Tibial artery (tissue), 4 donors: ENCODE measurements around the gene XPNPEP3.
"Not testable (repeated sequence)": the region's sequence is repeated elsewhere in the genome, so short reads cannot be mapped to it uniquely, and the experiment has no call there.

Source experiments
- DNase-seq, 2 donors: peaks; one replicate each; pipeline ENCODE4 v3.0.0-alpha.2; 2019
- H3K27ac ChIP-seq, 2 donors: fragments of 200-600 bp; sonication (generic) in 1 of 2; 1 replicate in 1 of 2; 2 replicates in 1 of 2; pipeline ENCODE4 v1.5.1; 2018 to 2019; ENCODE audit warnings: mild to moderate bottlenecking in 1 of 2
- H3K27me3 ChIP-seq, 2 donors: fragments of 200-600 bp; sonication (generic) in 1 of 2; one replicate each; pipeline versions ENCODE4 v1.5.1 to v1.6.0; 2016 to 2019
- H3K36me3 ChIP-seq, 3 donors: fragments of 200-600 bp; sonication (generic) in 2 of 3; one replicate each; pipeline ENCODE4 v1.5.1; 2016 to 2019; ENCODE audit warnings: mild to moderate bottlenecking in 2 of 3
- H3K4me1 ChIP-seq, 4 donors: fragments of 200-600 bp; sonication (generic) in 2 of 4; 1 replicate in 3 of 4; 2 replicates in 1 of 4; pipeline ENCODE4 v1.5.1; 2016 to 2019
- H3K4me3 ChIP-seq, 2 donors: fragments of 200-600 bp; sonication (generic) in 1 of 2; 1 replicate in 1 of 2; 2 replicates in 1 of 2; pipeline ENCODE4 v1.5.1; 2018 to 2019; ENCODE audit warnings: mild to moderate bottlenecking in 2 of 2
- H3K9me3 ChIP-seq, 3 donors: fragments of 200-600 bp; sonication (generic) in 1 of 3; one replicate each; pipeline ENCODE4 v1.5.1; 2016 to 2019
- intact Hi-C: fragments of 100-400 bp; cut with DNase I; formaldehyde crosslinking; loops from one replicate; pipeline ENCODE4 v1.15.0; 2023; ENCODE audit warnings: low total_unique reads
- TF ChIP-seq, protein P1 (sequence below), 2 experiments: fragments of 200-600 bp in 1 of 2; fragments of 450-650 bp in 1 of 2; IDR thresholded peaks; one replicate each; pipeline ENCODE4 v1.5.1; 2017 to 2019; ENCODE audit warnings: antibody characterized with exemption in 2 of 2, mild to moderate bottlenecking in 1 of 2, moderate library complexity in 1 of 2

Gene XPNPEP3

DNA sequence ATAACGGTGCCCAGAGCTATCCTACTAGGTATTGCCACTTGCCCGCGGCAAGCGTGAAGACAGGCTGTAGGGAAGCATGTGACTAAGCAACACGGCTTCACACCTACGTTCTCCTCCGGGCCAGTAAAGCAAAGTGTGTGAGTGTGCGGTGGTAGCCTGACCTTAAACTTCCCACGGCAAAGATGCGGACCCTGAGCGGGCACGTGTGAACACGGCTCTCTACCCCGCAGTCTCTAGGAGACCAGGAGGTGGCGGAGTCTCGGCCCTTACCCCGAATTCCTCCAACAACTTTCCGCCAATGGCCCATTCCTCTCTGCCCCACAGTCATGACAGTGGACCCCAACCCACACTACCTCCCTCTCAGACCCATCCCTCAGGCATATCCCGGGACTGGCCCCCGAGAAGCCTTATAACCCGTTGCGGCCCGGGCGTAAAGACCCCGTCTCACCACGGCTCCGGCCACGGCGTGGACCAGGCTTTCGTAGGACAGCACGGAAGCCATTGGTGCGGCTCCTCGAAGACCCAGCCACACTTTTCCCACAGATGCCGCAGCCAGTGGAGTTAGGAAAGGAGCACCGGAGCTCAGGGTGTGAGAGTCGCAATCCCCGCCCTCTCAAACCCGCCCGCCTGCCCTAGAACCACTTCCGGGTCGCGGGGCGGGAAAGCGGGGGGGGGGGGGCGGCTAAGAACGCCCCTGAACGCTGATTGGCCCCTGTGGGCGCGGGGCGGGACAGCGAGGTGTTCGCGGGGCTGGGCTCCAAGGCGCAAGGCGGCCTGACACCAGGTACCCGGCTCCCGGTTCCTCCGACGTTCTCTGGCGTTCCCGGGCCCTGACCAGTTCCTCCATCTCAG lies 38.0 kb upstream of the XPNPEP3 start, which contains the start of gene SLC25A17:
TSS of gene SLC25A17 (minus strand) at position 600 of the 852 bp plus-strand sequence. CDS start at position 502, 98 bp downstream.
- peaks cover 0 to 29% (median 16%) of the 10 kb centered on the region in 4 donors for H3K4me1 ChIP-seq
- no peaks in the 10 kb centered on the region for H3K27me3 ChIP-seq
- intact Hi-C loops: loop anchor here (5.0 kb wide), 1 partner anchor 152 kb away; no protein-coding TSS in a partner anchor
- H3K36me3 ChIP-seq: peaks cover 4 to 12% (median 6%) of the 10 kb centered on the region in 3 donors
- H3K9me3 ChIP-seq: no peaks in the 10 kb centered on the region
- H3K27ac ChIP-seq: peak within 1 kb of the TSS; percentile 70 to 88
- peak within 1 kb of the TSS; percentile 69 to 93 for H3K4me3 ChIP-seq
- DNase-seq: peak; percentile 87 to 93
- TF ChIP-seq, protein P1, sequence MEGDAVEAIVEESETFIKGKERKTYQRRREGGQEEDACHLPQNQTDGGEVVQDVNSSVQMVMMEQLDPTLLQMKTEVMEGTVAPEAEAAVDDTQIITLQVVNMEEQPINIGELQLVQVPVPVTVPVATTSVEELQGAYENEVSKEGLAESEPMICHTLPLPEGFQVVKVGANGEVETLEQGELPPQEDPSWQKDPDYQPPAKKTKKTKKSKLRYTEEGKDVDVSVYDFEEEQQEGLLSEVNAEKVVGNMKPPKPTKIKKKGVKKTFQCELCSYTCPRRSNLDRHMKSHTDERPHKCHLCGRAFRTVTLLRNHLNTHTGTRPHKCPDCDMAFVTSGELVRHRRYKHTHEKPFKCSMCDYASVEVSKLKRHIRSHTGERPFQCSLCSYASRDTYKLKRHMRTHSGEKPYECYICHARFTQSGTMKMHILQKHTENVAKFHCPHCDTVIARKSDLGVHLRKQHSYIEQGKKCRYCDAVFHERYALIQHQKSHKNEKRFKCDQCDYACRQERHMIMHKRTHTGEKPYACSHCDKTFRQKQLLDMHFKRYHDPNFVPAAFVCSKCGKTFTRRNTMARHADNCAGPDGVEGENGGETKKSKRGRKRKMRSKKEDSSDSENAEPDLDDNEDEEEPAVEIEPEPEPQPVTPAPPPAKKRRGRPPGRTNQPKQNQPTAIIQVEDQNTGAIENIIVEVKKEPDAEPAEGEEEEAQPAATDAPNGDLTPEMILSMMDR (IDR thresholded peaks at IDR 0.05): peak; percentile 36 to 45

DNA sequence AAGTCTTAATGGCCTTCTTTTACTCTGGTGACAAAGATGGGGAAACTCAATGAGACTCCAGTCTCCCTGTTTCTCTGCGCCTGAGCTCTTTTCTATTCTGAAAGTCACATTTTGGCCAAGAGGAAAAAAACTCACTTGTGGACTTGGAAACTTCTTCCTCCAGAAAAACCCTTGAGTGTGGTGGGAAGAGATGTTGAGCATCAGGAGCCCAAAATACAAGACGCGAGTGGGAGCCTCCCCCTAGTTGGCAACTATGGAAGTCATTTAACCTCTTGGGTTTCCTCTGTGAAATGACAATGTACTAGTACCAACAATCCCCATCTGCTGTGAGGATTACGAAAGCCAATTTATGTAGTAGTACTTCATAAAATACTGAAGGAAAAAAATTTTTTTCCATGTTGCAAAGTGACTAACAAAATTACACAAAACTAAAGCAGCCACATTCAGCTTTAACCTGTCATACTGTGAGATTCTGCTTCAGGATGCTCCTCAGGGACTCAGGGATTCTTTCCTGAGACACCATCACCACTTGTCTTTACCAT lies 37.3 kb upstream of the XPNPEP3 start:
- Histone ChIP-seq H3K4me1 (peaks cover 0 to 29% (median 16%) of the 10 kb centered on the region in 4 donors), H3K27ac (peak overlapping the region; percentile 70 to 88), H3K9me3 (no peaks in the 10 kb centered on the region), H3K4me3 (peak overlapping the region; percentile 69 to 93), H3K36me3 (peaks cover 11 to 19% (median 13%) of the 10 kb centered on the region in 3 donors), H3K27me3 (no peaks in the 10 kb centered on the region)
- DNase-seq: no peak
- TF ChIP-seq, protein P1 (IDR thresholded peaks at IDR 0.05): no peak
- intact Hi-C loops: loop anchor here (5.0 kb wide), 1 partner anchor 152 kb away; no protein-coding TSS in a partner anchor

DNA sequence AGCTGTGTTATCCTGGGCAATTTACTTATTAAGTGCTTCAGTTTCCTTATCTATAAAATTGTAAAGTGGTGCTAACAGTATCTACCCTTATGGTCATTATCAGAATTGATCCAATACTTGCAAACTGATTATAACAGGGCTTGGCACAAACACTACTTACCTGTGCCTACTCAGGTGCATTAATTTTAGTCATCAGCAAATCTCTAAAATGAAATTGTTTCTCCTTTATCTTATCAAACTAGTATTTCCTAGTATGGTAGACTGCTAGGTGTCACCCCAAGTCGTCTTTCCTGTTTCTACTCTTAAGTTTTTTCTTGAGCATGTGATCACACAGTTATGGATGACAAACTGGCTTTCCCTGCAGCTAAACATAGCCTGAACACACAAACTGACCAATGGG lies 33.5 kb upstream of the XPNPEP3 start:
- TF ChIP-seq, protein P1 (IDR thresholded peaks at IDR 0.05): no peak
- intact Hi-C loops: no loop called here
- Histone ChIP-seq H3K27ac (no peak overlapping the region), H3K27me3 (no peaks in the 10 kb centered on the region), H3K4me1 (peaks cover 0 to 13% (median 4%) of the 10 kb centered on the region in 4 donors), H3K36me3 (peaks cover 38 to 52% (median 39%) of the 10 kb centered on the region in 3 donors), H3K9me3 (no peaks in the 10 kb centered on the region), H3K4me3 (no peak overlapping the region)
- DNase-seq: no peak

DNA sequence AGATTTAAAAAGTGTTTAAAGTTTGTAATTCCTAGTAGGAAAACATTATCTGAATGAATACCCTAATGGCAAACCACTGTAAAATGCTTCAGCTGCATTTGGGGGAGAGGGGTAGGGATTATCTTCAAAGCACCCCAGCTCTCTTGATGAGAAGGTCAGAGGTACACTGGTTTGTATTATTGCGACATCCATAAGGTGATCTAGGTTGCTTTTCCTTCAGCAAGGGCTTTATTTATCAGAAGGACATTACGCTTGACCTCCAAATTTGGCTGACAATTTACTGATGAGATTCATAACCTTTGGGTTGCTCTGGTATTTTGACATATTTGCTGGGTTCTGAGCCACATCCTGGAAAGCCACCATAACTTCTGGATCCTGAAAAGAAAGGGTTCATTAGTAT lies 30.7 kb upstream of the XPNPEP3 start:
- H3K27ac ChIP-seq, H3K4me3 ChIP-seq, H3K4me1 ChIP-seq, DNase-seq, H3K9me3 ChIP-seq, H3K27me3 ChIP-seq, intact Hi-C loops: not testable (repeated sequence)
- peaks cover 60 to 80% (median 64%) of the 10 kb centered on the region in 3 donors for H3K36me3 ChIP-seq

DNA sequence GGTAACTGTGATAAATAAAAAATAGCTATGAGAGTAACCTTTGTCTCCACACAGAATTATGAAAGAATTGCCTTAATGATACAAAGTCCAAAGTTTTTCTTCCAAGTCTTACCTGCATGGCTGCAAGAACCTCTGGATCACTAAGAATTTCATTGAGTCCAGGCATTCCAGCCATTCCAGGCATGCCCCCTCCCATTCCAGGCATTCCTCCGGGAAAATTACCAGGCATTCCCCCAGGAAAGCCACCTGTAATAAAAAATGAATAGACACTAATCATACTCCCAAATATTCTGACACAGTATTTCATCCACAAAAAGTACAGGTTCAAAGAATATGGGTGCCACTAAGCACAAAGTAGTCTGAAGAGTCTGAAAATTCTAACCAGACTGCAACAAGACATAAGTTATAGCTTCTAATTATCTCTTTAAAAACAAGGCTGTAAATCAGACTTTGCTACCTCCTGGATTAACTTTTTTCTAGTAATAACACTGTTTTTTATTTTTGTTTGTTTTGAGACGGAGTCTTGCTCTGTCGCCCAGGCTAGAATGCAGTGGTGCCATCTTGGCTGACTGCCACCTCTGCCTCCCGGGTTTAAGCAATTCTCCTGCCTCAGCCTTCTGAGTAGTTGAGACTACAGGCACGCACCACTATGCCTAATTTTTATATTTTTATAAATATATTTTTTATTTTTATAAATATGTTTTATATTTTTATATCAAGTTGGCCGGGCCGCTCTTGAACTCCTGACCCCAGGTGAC lies 29.8 kb upstream of the XPNPEP3 start:
- DNase-seq: no peak
- no peaks in the 10 kb centered on the region for H3K9me3 ChIP-seq
- H3K27me3 ChIP-seq: no peaks in the 10 kb centered on the region
- intact Hi-C loops: no loop called here
- H3K4me1 ChIP-seq: no peaks in the 10 kb centered on the region
- no peak overlapping the region for H3K4me3 ChIP-seq
- peaks cover 65 to 89% (median 72%) of the 10 kb centered on the region in 3 donors for H3K36me3 ChIP-seq
- TF ChIP-seq, protein P1 (IDR thresholded peaks at IDR 0.05): no peak
- H3K27ac ChIP-seq: no peak overlapping the region
